OCI-LY7 (cell line): ENCODE results near the gene RPS6KA5.

Source experiments
- CTCF ChIP-seq: fragments of 200-600 bp; sonication (generic); conservative IDR thresholded peaks from 2 replicates; pipeline ENCODE4 v1.5.1; 2014; ENCODE audit warnings: mild to moderate bottlenecking, antibody characterized with exemption, low read length, moderate library complexity, mixed read lengths
- EZH2phosphoT487 ChIP-seq: fragments of 200-600 bp; sonication (generic); IDR thresholded peaks from 2 replicates; pipeline ENCODE4 v1.6.1; 2018; ENCODE audit warnings: low read depth, borderline replicate concordance, mild to moderate bottlenecking, mixed run types, antibody characterized with exemption, low read length, moderate library complexity, mixed read lengths

GRCh38 chr14:91047174-91047753 lies 13.2 kb downstream of the RPS6KA5 start:
- no peak for TF ChIP-seq CTCF
- no peak for TF ChIP-seq EZH2phosphoT487
